ENCODE results near the gene MRPL28.

DNA sequence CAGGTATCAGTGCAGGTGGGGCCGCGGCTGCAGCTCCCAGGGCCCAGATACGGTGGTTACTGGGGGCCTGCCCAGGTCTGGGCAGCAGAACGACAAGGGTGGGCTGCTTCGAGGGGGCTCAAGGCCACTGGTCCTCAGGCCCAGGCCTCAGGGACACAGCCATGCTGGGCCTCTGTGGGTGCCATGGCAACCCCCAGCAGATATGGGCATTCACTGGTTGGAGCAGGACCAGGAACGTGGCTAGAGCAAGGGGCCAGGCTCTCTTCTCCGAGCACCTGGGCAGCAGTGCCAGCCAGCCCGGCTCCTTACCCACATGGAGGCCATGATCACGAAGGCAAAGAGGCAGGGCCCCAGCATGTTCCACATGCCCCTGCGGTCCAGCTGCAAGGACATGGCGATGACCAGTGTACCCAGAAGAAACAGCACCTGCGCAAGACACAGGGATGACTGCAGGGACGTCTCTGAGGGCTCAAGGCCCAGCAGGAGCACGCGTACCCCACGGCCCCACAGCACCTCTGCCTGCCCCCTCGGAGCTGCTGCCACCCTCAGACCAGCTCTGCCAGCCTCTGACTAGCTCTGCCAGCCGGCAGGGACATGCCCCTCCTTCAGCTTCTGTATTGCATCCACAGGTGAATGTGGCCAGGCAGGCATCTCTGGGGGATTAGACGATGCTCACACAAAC is 2.1 kb upstream of the MRPL28 start:
- TF ChIP-seq MYC (IDR thresholded peaks at IDR 0.05; ENCODE audit: low read depth, low read length), result no peak
- no peak for TF ChIP-seq CTCF (IDR thresholded peaks at IDR 0.05; ENCODE audit: extremely low read depth in 1 of 2, insufficient read depth in 1 of 2, low read depth in 1 of 2, low read length in 2 of 2)
- no peak for TF ChIP-seq POLR2AphosphoS5 (IDR thresholded peaks at IDR 0.05; ENCODE audit: insufficient read depth, low read depth, low read length)
- TF ChIP-seq POLR2A (IDR thresholded peaks at IDR 0.05; ENCODE audit: low read depth, low read length), result no peak

All from endothelial cell of umbilical vein (primary cell).